GM18867 (cell line): ENCODE measurements around the gene TKT.
"Not testable (repeated sequence)": the region's sequence is repeated elsewhere in the genome, so short reads cannot be mapped to it uniquely, and the experiment has no call there.

Source experiments
- ATAC-seq: cut with Tn5 transposase; IDR thresholded peaks from one replicate; pipeline ENCODE4 v1.9.1; 2021; ENCODE audit warnings: mild to moderate bottlenecking, moderate library complexity; ENCODE audit not compliant: unreplicated experiment

Gene TKT, protein sequence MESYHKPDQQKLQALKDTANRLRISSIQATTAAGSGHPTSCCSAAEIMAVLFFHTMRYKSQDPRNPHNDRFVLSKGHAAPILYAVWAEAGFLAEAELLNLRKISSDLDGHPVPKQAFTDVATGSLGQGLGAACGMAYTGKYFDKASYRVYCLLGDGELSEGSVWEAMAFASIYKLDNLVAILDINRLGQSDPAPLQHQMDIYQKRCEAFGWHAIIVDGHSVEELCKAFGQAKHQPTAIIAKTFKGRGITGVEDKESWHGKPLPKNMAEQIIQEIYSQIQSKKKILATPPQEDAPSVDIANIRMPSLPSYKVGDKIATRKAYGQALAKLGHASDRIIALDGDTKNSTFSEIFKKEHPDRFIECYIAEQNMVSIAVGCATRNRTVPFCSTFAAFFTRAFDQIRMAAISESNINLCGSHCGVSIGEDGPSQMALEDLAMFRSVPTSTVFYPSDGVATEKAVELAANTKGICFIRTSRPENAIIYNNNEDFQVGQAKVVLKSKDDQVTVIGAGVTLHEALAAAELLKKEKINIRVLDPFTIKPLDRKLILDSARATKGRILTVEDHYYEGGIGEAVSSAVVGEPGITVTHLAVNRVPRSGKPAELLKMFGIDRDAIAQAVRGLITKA

DNA sequence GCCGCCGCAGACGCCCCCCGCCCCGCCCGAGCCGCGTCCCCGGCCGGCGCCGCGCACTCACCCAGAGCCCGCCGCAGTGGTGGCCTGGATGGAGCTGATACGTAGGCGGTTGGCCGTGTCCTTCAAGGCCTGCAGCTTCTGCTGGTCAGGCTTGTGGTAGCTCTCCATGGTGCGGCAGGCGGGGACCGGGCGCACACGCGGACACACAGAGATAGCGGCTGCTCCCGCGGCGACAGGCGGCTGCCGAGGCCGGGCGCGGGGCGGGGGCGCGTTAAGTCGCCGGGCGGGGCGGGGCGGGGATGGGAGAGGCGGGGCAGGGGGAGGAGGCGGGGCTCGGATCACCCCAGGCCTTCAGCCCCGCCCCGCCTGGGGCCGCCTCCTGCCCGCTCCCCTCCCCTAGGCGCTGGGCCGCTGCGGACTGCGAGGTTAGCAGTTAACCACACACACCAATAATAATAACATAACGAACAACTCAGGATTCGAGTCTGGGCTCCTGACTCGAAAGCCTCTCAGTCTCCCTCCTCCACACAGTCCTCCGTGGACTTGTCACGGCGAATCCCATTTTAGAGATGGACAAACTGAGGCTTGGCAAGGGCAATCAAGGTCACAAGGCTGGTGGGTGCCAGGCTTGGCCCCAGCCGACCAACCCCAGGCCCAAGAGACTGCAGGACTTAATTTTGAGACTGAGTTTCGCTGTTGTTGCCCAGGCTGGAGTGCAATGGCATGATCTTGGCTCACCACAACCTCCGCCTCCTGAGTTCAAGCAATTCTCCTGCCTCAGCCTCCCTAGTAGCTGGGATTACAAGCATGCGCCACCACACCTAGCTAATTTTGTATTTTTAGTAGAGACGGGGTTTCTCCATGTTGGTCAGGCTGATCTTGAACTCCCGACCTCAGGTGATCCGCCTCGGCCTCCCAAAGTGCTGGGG lies at the start of gene TKT:
TKT (minus strand) TSS at position 248 of the 929 bp plus-strand sequence; CDS start at position 168, 80 bp downstream.
- peak; percentile 62 for ATAC-seq

DNA sequence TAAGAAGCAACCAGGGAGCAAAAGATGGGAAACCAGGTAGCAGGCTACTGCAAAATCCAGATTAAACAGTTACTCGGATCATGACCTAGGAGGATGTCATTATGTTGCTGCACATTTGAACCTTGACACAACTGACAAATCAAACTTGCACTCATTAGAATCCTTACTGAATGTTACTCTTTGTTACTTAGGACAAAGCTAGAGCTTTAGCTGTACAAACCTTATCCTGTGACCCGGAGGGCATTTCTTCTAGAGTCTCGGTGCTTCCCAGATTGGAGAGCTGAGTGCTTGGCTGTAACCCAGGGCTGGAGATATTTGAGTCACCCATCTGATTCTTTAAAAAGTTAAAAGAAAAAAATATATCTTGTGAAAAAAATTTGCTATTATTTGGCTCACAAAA lies 48.1 kb upstream of the TKT start:
- no peak for ATAC-seq

DNA sequence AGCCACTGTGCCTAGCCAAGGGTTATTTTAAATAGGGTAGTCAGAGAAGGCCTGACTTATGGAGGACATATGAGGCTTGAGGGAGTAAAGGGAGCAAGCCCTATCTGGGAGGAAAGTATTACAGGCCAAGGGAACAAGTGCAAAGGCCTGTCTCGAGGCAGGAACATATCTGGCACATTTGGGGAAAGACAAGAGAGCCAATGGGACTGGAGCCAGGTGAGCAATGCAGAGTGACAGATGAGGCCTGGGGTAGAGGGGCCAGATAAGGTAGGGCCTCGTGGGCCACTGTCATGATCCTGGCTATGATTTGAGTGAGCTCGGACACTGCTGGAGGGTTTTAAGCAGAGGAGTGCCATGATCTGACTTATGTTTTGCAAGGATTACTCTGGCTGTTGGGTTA lies 47.7 kb upstream of the TKT start:
- no peak for ATAC-seq

DNA sequence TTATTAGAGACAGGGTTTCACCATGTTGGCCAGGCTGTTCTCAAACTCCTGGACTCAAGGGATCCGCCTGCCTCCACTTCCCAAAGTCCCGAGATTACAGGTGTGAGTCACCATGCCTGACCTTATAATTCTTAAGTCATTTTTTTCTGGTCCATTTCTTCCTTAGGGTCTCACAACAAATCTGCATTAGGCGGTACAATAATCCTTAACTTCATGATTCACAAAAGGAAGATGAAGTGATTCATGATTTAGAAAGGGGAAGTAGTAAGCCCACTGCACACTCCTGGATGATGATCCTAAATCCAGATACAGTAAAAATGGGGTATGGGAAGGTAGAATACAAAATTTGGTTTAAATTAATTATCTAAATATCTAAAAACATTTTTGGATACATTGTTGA lies 45.0 kb upstream of the TKT start:
- ATAC-seq = no peak

DNA sequence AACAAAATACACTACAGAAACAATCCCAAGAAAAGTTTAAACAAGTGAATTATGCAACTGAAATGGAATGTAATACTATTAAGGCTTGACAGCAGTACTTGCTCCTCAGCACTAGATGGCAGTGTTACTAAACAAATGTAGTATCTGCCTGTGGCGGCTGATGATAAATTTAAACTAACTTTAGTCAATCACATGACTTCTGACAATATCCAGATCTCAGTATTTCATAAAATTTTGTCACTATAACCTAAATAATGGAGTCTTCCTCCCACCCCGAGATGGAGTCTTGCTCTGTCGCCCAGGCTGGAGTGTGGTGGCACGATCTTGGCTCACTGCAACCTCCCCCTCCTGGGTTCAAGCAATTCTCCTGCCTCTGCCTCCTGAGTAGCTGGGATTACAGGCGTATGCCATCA lies 43.8 kb upstream of the TKT start:
- ATAC-seq = not testable (repeated sequence)

DNA sequence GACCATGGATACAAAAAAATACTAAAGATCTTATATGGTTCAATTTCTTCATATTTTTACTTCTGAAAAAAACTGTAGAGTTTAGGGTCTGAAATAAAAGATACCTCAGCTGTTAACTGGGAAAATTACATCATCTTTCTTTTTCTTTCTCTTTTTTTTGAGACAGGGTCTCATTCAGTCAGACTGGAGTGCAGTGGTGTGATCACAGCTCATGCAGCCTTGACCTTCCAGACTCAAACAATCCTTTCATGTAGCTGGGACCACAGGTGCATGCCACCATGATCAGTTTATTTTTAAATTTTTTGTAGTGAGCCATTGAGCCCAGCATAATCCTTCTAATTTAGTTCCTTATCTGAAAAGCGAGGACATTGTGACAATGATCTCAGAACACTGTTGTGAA lies 39.6 kb upstream of the TKT start:
- ATAC-seq = no peak

DNA sequence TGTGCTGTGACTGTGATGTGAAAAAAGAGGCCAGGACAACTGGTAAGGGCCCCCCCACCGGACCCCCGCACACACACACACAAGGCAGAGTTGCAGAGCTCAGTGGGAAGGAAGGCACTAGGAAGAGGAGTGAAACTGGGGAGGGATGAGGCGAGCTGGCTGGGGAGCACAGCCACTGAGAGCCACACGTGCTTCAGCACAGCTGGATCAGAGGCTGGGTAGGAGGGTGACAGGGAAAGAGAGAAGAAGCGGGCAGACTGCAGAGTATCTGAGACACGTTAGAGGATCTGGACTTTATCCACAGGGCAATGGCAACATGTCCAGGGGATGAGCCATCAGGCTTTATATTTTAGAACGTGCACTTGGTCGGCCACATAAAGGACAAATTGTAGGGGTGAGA lies 38.0 kb upstream of the TKT start:
- ATAC-seq = no peak

DNA sequence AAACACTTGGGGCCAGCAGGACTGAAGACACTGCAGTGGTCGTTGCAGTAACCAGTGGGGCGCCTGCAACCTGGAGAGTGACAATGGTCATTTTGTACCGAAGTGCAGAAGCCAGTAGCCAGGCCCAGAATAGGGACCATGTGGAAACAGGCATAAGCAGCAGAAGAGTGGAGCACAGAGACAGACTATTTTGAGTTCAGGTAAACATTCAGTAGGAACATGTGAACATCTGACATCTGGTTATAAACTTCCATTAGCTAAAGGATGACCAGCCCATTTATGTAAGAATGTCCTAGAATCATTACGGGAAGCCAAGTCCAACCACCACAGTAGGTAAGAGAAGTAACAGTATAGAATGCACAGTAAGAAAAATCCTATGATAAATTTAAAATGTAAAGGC lies 32.4 kb upstream of the TKT start:
- no peak for ATAC-seq

DNA sequence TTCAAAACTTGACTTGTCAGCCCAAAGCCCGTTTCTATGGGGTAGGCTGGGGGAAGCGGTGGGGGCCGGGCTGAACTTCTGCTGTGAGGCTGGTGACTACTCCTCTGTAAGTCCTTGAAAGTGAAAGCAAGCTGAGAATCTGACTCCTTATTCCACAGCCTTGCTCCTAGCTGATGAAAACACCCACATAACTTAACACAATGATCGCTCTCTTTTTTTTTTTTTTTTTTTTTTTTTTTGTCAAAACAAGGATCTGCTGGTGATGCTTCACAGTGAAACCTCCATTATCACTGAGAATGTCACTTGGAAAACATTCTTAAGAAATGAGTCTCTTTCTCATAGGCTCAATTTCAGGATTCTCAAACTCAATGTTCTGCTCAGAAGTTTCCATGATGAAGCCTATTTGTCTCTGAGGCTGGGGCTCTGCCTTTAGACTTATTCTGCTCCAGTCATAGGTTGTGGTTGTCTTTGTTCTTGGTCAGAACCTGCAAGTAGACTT lies 31.4 kb upstream of the TKT start:
- no peak for ATAC-seq

DNA sequence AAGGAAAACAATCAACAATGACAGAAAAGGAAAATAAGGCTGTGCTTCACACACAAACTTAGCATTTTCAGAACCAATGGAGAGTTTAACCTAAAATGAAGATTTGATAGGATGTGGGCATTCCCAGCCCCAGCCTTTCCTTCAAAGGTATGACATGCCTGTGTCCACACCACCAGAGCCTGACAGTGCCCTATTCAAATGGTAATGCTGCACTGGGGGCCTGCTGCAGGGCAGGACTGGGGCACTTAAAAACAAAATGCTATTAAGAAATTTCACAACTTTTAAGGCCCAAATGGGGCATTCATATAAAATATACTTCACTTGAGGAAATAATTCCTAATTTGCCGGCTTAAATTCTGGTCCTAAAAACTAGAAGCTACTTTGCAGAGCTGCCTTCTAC lies 30.9 kb upstream of the TKT start:
- no peak for ATAC-seq

DNA sequence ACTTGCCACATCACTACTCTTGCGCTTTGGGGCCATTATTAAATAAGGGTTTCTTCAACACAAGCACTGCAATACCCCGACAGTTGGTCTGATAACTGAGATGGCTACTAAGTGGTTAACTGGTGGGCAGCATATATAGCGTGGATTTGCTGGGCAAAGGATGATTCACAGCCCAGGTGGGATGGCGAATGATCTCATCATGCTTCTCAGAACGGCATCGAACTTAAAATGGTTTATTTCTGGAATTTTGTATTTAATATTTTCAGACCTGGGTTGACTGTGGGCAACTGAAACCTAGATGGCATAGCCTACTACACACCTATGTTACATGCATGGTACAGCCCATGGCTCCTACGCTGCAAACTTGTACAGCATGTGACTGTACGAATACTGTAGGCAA lies 26.8 kb upstream of the TKT start:
- no peak for ATAC-seq

DNA sequence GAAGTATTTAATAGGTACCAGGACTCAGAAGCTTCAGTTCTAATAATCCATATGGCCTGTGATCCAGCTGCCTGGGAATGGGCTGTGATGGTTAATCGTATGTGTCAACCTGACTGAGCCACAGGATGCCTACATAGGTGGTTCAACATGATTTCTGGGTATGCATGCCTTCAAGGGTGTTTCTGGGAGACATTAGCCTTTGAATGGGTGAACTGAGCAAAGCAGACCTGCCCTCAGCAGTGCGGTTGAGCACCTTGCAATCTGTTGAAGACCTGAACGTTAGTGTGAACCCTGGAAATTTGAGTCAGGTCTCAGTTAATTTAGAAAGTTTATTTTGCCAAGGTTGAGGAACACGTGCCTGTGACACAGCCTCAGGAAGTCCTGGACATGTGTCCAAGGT lies 22.8 kb upstream of the TKT start:
- ATAC-seq = no peak

DNA sequence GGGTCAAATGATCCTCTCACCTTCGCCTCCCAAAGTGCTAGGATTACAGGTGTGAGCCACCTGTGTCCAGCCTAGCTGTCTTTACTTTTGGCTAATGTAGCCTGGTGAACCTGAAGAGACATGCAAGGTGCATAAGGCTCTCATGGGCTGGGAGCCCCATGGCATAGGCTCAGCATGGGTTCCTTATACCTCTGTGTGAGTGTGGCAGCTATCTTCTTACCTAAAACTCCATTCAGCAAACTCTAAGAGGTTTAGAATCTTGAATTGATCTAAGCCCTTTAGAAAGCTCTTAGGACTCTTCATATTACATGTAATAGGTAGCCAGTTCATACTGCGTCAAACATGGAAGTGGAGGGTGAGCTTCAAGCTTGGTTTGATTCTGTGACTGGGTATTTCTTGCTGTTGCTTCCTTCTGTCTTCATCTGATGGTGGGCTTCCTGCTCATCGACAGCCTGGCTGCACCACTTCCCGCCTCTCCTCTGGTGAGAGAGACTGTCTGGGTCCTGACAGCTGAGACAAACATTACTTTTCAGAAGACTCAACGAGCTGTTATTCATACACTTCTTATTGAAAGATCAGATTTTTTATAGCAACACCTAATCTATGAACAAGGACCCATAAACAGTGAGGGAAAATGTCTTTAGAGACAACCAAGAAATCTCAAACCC lies 19.2 kb upstream of the TKT start:
- ATAC-seq = no peak

DNA sequence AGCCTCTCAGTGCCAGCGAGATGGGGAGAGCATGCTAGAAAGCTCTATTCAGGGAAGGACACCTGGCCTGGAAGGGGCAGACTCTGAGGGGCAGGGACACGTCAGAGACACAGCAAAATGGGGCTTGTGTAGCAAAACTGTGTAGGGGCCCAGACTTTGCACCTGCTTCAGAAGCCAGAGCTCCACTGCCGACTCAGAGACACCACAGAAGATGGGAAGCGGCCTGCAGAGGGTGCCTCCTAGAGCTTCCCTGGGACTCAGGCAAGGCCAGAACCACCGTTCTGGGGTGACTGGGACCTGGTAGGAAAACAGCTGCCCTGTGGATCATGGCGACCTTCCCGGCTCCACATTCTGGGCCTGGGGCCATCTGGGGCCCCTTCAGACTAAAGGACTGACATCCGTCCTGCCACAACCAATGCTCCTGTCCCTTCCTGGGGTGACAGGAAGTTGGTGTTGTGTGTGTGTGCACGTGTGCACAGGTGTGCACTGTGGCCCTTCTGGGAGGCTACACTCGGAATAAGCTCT lies 17.4 kb upstream of the TKT start:
- ATAC-seq = no peak

DNA sequence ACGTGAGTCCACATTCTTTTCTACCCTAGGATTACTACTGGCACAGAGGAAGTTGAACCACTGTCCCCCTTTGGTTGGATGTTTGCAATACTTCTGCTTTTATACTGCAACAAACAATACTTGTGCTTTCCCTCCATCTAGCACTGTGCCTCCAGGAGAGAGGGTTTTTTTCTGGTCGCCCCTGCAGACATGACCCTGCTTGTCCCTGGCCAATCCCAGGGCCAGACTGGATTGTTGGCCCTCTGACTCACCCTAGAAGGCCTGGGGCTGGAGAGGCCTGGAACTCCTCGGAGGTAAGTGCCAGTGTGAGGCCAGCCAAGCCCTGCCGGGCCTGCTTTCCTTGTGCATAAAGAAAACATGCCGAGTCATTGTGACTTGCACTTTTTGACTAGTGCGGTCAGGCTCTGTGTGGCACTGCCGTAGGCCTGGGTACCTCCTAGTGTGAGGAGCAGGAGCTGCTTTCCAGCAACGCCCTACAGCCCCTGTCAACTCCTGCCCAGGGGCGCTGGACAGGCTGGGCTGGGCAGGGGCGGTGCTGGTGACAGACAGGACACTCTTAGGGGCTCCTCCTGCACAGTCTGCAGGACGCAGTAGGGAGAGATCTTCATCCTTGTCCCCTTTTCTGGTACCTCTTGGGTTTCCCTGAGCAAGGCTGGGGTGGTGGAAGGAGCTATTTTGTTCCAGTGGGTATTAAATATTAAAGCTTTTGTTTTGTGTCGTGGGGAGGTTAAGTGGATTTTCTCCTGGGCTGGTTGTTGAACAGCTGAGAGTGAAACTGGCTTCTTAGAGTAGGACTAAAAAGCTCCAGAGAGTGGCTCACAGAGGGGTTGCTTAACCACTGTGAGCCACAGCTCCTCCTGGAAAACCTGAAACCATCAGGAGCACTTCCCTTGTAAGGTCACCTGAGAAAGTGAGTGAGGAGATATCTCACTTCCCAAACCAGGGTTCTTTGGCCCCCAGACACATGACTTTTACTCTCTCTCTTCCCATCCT lies 14.4 kb upstream of the TKT start:
- ATAC-seq = no peak

DNA sequence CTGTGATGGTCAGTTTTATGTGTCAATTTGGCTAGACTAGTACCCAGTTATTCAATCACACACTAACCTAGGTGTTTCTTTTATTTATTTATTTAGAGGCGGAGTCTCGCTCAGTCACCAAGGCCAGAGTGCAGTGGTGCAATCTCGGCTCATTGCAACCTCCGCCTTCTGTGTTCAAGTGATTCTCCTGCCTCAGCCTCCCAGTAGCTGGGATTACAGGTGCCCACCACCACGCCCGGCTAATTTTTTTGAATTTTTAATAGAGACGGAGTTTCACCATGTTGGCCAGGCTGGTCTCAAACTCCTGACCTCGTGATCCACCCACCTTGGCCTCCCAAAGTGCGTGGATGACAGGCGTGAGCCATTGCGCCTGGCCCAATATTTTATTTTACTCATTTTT lies 13.4 kb upstream of the TKT start:
- not testable (repeated sequence) for ATAC-seq

DNA sequence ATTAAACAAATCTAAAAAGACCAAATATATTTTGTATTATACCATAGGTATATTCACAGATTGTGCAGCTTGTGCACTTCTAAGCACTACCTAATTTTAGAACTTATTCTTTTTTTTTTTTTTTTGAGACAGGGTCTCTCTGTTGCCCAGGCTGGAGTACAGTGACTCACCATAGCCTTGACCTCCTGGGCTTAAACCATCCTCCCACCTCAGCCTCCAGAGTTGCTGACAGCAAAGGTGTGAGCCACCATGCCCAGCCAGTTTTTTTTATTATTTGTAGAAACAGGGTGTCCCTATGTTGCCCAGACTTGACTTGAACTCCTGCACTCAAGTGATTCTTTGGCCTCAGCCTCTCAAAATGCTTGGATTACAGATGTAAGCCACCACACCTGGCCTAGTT lies 11.9 kb upstream of the TKT start:
- ATAC-seq = no peak

DNA sequence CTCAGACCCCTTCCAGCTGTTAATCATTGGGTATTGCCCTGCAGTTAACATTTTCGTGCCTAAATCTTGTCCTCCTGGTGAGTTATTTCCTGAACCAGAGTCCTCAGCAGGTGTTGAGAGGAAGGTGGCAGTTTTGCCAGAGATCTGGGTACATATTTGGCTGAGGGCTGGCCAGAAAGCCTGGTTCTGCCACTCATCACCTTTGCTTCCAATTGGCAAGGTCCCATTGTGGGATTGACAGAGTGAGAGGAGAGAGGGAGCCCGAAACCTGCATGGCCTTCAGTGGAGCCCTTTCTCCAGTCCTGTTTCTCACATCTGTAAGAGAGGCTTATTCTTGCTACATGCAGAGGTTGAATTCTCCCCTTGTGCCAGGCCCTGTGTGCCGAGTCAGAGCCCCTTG lies 8.9 kb upstream of the TKT start:
- ATAC-seq = no peak

DNA sequence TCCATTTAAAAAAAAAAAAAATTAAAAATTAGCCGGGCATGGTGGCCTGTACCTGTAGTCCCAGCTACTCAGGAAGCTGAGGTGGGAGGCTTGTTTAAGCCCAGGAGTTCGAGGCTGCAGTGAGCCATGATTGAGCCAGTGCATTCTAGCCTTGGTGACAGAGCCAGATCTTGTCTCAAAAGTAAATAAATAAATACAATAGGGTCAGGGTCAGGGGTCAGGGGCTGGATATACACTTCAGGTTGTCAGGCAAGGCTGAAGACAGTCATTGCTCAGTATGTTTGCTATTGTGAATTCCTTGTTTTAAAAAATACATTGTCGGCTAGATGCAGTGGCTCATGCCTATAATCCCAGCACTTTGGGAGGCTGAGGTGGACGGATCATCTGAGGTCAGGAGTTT lies 8.1 kb upstream of the TKT start:
- no peak for ATAC-seq
